HG03045 (cell line): ENCODE measurements around the gene CCDC136.

ENCODE experiments used
- ATAC-seq: cut with Tn5 transposase; IDR thresholded peaks from one replicate; pipeline ENCODE4 v1.9.1; 2021; ENCODE audit warnings: mild to moderate bottlenecking, moderate library complexity; ENCODE audit not compliant: unreplicated experiment

The CCDC136 gene

GRCh38 chr7:128859232-128860157, 67.7 kb downstream of the CCDC136 start:
- ATAC-seq = no peak

- no peak for ATAC-seq
Measured at GRCh38 chr7:128860158-128861073, 68.6 kb downstream of the CCDC136 start.

GRCh38 chr7:128861957-128862570, 70.3 kb downstream of the CCDC136 start:
- ATAC-seq = no peak

GRCh38 chr7:128862571-128863432, 71.0 kb downstream of the CCDC136 start, which contains the start of gene ATP6V1F:
ATP6V1F (plus strand) TSS chr7:128862856; CDS start chr7:128862905, 49 bp downstream.
- ATAC-seq = peak; percentile 90

- ATAC-seq = peak; percentile 32
Measured at GRCh38 chr7:128863433-128863989, 71.7 kb downstream of the CCDC136 start.

GRCh38 chr7:128865303-128865702, 73.5 kb downstream of the CCDC136 start:
- no peak for ATAC-seq

- ATAC-seq = no peak
Measured at GRCh38 chr7:128865996-128866877, 74.5 kb downstream of the CCDC136 start.

- ATAC-seq = no peak
Measured at GRCh38 chr7:128867241-128867640, 75.5 kb downstream of the CCDC136 start.

DNA sequence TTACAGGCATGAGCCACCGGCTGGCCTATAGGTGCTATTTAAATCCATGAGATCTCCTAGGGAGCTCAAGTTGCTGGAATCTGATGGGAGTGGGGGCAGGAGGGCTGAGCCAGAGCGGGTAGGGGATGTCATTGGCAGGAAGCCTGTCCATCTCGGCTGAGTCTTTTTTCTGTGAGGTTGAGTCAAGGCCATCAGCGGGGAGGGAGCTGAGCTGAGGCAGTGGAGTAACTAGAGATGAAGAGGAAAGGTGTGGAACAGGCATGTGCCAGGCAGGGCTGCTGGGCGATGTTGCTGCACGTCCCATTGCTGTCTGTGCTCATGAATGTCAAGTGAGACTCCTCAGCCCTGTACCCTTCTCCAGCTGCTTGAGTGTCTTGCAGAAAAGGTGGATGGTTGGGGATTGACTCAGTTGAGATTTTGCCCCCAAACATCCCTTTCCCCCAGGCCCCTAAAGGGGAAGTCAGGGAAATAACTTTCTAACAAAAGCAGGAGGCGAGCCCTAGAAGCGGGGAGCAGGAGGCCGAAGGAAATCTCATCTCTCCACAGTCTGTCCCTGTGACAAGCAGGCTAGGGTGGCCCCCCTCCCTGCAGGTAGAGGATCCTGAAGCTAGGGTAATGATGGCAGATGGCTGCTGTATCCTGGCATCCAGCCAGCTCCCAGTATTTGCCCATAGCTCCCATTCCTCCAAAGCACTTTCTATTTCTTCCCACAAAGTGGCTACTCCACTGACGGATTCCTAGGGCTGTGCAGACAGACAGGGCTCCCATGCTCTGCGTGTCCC, 76.3 kb downstream of the CCDC136 start:
- ATAC-seq = no peak

DNA sequence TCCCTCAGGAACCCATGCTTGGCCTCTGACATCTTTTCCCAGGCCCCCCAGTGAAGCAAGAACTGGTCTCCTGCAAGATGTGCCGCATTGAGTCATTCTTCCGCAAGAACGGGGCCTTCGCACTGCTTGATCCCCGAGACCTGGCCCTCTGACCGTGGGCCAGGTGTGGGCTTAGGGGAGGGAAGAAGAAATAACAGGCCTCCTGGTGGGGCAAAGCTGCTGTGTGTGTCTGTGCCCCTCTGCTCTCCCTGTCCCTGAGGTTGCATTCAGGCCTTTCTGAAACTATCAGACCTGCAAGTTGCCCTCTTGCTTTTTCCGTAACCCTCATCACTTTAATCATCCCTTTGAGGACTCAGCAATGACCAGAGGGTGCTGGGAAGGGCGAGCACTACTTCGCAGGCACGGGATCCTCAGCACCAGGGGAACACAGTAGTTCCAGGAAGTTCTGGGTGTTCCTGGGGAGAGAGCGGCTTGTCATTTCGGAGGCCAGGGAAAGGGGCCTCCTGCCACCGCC, 76.9 kb downstream of the CCDC136 start:
- ATAC-seq = no peak

DNA sequence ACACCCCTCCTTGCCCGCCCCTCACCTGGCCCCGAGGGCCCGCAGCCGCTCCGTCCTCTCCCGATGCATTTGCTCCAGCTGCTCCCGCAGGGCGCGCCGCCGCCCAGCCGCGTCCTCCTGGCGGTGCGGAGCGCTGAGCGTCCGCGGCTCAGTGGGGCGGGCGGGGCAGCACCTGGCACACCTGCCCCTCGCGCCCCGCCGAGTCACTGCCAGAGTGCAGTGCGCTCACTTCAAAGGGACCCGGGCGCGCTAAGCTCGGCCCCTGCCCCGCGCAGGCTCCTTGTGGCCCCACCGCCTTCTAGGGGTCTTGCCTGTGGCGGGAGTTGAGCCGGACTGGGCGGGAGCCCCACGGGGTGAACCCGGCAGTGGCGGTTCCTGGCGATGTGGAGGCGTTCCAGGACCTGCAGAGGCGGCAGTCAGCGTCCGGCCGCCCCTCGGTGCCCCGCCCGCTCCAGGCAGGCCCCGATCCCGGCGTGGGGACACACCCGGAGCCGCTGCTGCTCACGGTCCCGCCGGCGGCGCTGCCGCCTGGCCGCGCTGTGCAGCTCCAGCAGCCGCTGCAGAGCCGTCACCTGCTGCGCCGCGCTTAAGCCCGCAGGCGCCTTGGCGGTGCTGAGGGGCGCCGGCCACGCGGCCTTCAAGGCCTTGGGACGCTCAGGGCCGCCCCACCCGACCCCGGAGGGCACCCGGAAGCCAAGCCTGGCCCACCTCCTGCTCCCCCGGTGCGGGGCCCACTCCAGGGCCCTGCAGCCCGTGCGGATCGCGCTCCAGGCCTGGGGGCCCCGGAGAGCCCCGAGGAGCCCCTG, 77.6 kb downstream of the CCDC136 start:
- peak; percentile 47 for ATAC-seq

DNA sequence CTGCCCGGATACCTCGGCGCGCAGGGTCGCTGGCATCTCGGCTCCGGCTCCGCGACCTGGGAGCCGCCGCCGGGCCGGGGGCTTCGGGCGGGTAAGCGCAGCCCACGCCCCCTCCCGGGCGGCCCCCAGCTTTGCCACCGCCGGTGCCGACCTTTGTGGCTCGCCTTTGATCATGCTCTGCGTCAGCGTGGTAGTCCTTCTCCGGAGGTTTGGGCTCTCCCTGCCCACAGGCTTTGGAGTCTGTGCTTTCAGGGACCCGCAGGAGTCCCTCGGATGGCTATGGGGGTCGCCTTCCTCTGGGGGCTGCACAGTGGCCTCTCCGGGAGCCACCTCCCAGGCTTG, 78.1 kb downstream of the CCDC136 start:
- ATAC-seq = no peak

DNA sequence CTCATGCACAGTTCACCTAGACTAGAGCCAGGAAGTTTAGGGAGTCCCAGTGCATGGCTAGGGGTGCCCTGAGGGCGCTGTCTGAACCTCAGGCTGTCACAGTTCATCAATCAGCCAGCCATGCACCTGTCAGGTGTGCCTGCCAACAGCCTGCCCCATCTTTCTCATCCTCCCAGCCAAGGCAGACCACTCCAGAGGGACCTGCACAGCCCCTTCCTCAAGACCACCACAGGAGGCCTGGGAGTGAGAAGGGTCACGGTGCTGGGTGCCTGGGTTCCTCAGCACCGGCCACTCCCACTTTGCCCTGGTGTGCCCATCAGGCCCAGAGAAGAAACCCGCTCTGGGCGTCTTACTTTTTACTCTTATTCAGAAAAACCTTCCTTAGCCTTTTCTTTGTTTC, 79.3 kb downstream of the CCDC136 start:
- no peak for ATAC-seq
